Natural killer cell treated with Interleukin-12 subunit alpha and Interleukin-12 subunit beta and Interleukin-15 and Interleukin-18, amount 100 ng/mL, for 72 hours (primary cell): Measurements from ENCODE around the gene TCF7L1. TPM values are rescaled to one million over a fixed set of nuclear protein-coding genes. Genes with fewer than 3 reads are reported as not detected.
A peak's percentile ranks its signal among the peaks of the same experiment; 100 is the strongest.

Experiments used
- ATAC-seq, 2 donors: fragments of 150-1000 bp; cut with Tn5 transposase in 1 of 2; sonication (Bioruptor Pico), chemical (Tn5 transposase) in 1 of 2; 2 replicates each; pipeline ENCODE4 v1.10.0; 2021
- DNase-seq: peaks from one replicate; pipeline ENCODE4 v3.0.0; 2022; ENCODE audit warnings: low spot score
- H3K27ac Mint-ChIP-seq, 2 donors: 1 replicate in 1 of 2; 2 replicates in 1 of 2; pipeline ENCODE4 v1.8.0; 2022; ENCODE audit warnings: mixed read lengths in 2 of 2, mild to moderate bottlenecking in 1 of 2, moderate library complexity in 1 of 2
- H3K27me3 Mint-ChIP-seq, 2 donors: 1 replicate in 1 of 2; 2 replicates in 1 of 2; pipeline ENCODE4 v1.8.0; 2022; ENCODE audit warnings: mixed read lengths in 2 of 2
- H3K36me3 Mint-ChIP-seq: one replicate; pipeline ENCODE4 v1.8.0; 2022; ENCODE audit warnings: mixed read lengths
- H3K4me1 Mint-ChIP-seq, 2 donors: 1 replicate in 1 of 2; 2 replicates in 1 of 2; pipeline ENCODE4 v1.8.0; 2022; ENCODE audit warnings: low read depth in 2 of 2, mixed read lengths in 2 of 2, mild to moderate bottlenecking in 1 of 2
- H3K4me3 Mint-ChIP-seq: one replicate; pipeline ENCODE4 v1.8.0; 2022; ENCODE audit warnings: mixed read lengths
- H3K9me3 Mint-ChIP-seq: 2 replicates; pipeline ENCODE4 v1.8.0; 2022; ENCODE audit warnings: mixed read lengths
- total RNA-seq, 2 donors: library from RNA; stranded (reverse); gene quantifications; one replicate each; pipeline ENCODE4 v1.2.3, GENCODE V29; 2022

Gene TCF7L1
- total RNA-seq, 2 donors from 2014 or later = 0.14 TPM; not detected in 1

- Mint-ChIP-seq H3K27me3 (peaks cover 0 to 3% of the 10 kb centered on the region in 2 donors), H3K4me3 (no peak overlapping the region), H3K9me3 (no peaks in the 10 kb centered on the region), H3K27ac (no peak overlapping the region), H3K36me3 (no peaks in the 10 kb centered on the region), H3K4me1 (no peaks in the 10 kb centered on the region)
- DNase-seq (peak; percentile 52), ATAC-seq (peak in 1 of 2 donors; percentile 3)
These were observed 28.1 kb downstream of the TCF7L1 start for GRCh38 chr2:85160966-85161960.

GRCh38 chr2:85162746-85163301, 29.6 kb downstream of the TCF7L1 start:
- H3K27ac Mint-ChIP-seq = no peak overlapping the region
- H3K27me3 Mint-ChIP-seq = peaks cover 0 to 7% of the 10 kb centered on the region in 2 donors
- no peaks in the 10 kb centered on the region for H3K4me1 Mint-ChIP-seq
- ATAC-seq = no peak
- no peaks in the 10 kb centered on the region for H3K9me3 Mint-ChIP-seq
- H3K36me3 Mint-ChIP-seq = no peaks in the 10 kb centered on the region
- DNase-seq = peak; percentile 52
- no peak overlapping the region for H3K4me3 Mint-ChIP-seq

- no peak for ATAC-seq
- DNase-seq = no peak
- H3K27ac Mint-ChIP-seq = no peak overlapping the region
These were observed 30.5 kb downstream of the TCF7L1 start for GRCh38 chr2:85163675-85164074.

GRCh38 chr2:85164145-85164569, 31.0 kb downstream of the TCF7L1 start:
- Mint-ChIP-seq H3K27me3 (peaks cover 5 to 8% of the 10 kb centered on the region in 2 donors), H3K4me1 (peaks cover 3 to 5% of the 10 kb centered on the region in 2 donors), H3K27ac (no peak overlapping the region), H3K36me3 (no peaks in the 10 kb centered on the region), H3K9me3 (no peaks in the 10 kb centered on the region), H3K4me3 (no peak overlapping the region)
- no peak for DNase-seq
- no peak for ATAC-seq

More at GRCh38 chr2:85163675-85164074, 30.5 kb downstream of the TCF7L1 start:
- Mint-ChIP-seq H3K4me1 (no peaks in the 10 kb centered on the region), H3K4me3 (no peak overlapping the region), H3K9me3 (no peaks in the 10 kb centered on the region), H3K36me3 (no peaks in the 10 kb centered on the region), H3K27me3 (peaks cover 0 to 8% of the 10 kb centered on the region in 2 donors)

GRCh38 chr2:85165088-85165690, 32.0 kb downstream of the TCF7L1 start:
- H3K27ac Mint-ChIP-seq = no peak overlapping the region
- no peaks in the 10 kb centered on the region for H3K36me3 Mint-ChIP-seq
- H3K9me3 Mint-ChIP-seq = no peaks in the 10 kb centered on the region
- peaks cover 3 to 6% of the 10 kb centered on the region in 2 donors for H3K4me1 Mint-ChIP-seq
- ATAC-seq = no peak
- no peak for DNase-seq
- H3K4me3 Mint-ChIP-seq = no peak overlapping the region
- peaks cover 8% of the 10 kb centered on the region in 2 donors for H3K27me3 Mint-ChIP-seq

GRCh38 chr2:85166021-85166420, 32.8 kb downstream of the TCF7L1 start:
- H3K36me3 Mint-ChIP-seq = no peaks in the 10 kb centered on the region
- no peak overlapping the region for H3K4me3 Mint-ChIP-seq
- ATAC-seq = peak in 1 of 2 donors; percentile 29
- peaks cover 3 to 6% of the 10 kb centered on the region in 2 donors for H3K4me1 Mint-ChIP-seq
- H3K27ac Mint-ChIP-seq = no peak overlapping the region
- DNase-seq = no peak
- peaks cover 8 to 10% of the 10 kb centered on the region in 2 donors for H3K27me3 Mint-ChIP-seq
- H3K9me3 Mint-ChIP-seq = no peaks in the 10 kb centered on the region

- Mint-ChIP-seq H3K27ac (no peak overlapping the region), H3K4me3 (no peak overlapping the region), H3K4me1 (peaks cover 3 to 6% of the 10 kb centered on the region in 2 donors), H3K27me3 (peaks cover 8 to 14% of the 10 kb centered on the region in 2 donors), H3K9me3 (no peaks in the 10 kb centered on the region), H3K36me3 (no peaks in the 10 kb centered on the region)
- DNase-seq (no peak), ATAC-seq (no peak)
These were observed 34.3 kb downstream of the TCF7L1 start for GRCh38 chr2:85167479-85167878.

- no peak overlapping the region for H3K4me3 Mint-ChIP-seq
- no peak for DNase-seq
- peak in 1 of 2 donors; percentile 61 for ATAC-seq
- peaks cover 3 to 6% of the 10 kb centered on the region in 2 donors for H3K4me1 Mint-ChIP-seq
- H3K36me3 Mint-ChIP-seq = no peaks in the 10 kb centered on the region
- no peaks in the 10 kb centered on the region for H3K9me3 Mint-ChIP-seq
- H3K27ac Mint-ChIP-seq = no peak overlapping the region
- peaks cover 8 to 17% of the 10 kb centered on the region in 2 donors for H3K27me3 Mint-ChIP-seq
These were observed 35.8 kb downstream of the TCF7L1 start for GRCh38 chr2:85168942-85169341.

GRCh38 chr2:85169581-85169980, 36.4 kb downstream of the TCF7L1 start:
- H3K27me3 Mint-ChIP-seq = peaks cover 8 to 17% of the 10 kb centered on the region in 2 donors
- ATAC-seq (no peak), DNase-seq (no peak)
- no peak overlapping the region for H3K4me3 Mint-ChIP-seq
- no peaks in the 10 kb centered on the region for H3K36me3 Mint-ChIP-seq
- no peaks in the 10 kb centered on the region for H3K9me3 Mint-ChIP-seq
- no peak overlapping the region for H3K27ac Mint-ChIP-seq
- peaks cover 3 to 6% of the 10 kb centered on the region in 2 donors for H3K4me1 Mint-ChIP-seq

GRCh38 chr2:85170938-85171475, 37.8 kb downstream of the TCF7L1 start:
- no peak for ATAC-seq

GRCh38 chr2:85171916-85172315, 38.7 kb downstream of the TCF7L1 start:
- no peak for ATAC-seq
- no peak overlapping the region for H3K4me3 Mint-ChIP-seq
- DNase-seq = no peak
- no peaks in the 10 kb centered on the region for H3K36me3 Mint-ChIP-seq
- no peak overlapping the region for H3K27ac Mint-ChIP-seq
- H3K9me3 Mint-ChIP-seq = no peaks in the 10 kb centered on the region
- peaks cover 3 to 6% of the 10 kb centered on the region in 2 donors for H3K4me1 Mint-ChIP-seq
- H3K27me3 Mint-ChIP-seq = peaks cover 8 to 14% of the 10 kb centered on the region in 2 donors

More at GRCh38 chr2:85170938-85171475, 37.8 kb downstream of the TCF7L1 start:
- H3K4me3 Mint-ChIP-seq = no peak overlapping the region
- DNase-seq = no peak
- H3K27ac Mint-ChIP-seq = no peak overlapping the region
- H3K27me3 Mint-ChIP-seq = peaks cover 8 to 17% of the 10 kb centered on the region in 2 donors
- H3K4me1 Mint-ChIP-seq = peaks cover 3 to 6% of the 10 kb centered on the region in 2 donors
- no peaks in the 10 kb centered on the region for H3K9me3 Mint-ChIP-seq
- no peaks in the 10 kb centered on the region for H3K36me3 Mint-ChIP-seq

- H3K4me3 Mint-ChIP-seq = no peak overlapping the region
- peaks cover 6 to 9% of the 10 kb centered on the region in 2 donors for H3K27me3 Mint-ChIP-seq
These were observed 40.7 kb downstream of the TCF7L1 start for GRCh38 chr2:85173909-85174308.

GRCh38 chr2:85174943-85175342, 41.8 kb downstream of the TCF7L1 start:
- Mint-ChIP-seq H3K27ac (no peak overlapping the region), H3K9me3 (no peaks in the 10 kb centered on the region), H3K27me3 (peaks cover 0 to 9% of the 10 kb centered on the region in 2 donors), H3K4me1 (peaks cover 10 to 12% of the 10 kb centered on the region in 2 donors), H3K36me3 (no peaks in the 10 kb centered on the region), H3K4me3 (no peak overlapping the region)
- no peak for ATAC-seq
- DNase-seq = no peak

More at GRCh38 chr2:85173909-85174308, 40.7 kb downstream of the TCF7L1 start:
- Mint-ChIP-seq H3K36me3 (no peaks in the 10 kb centered on the region), H3K4me1 (peaks cover 14 to 15% of the 10 kb centered on the region in 2 donors), H3K27ac (no peak overlapping the region), H3K9me3 (no peaks in the 10 kb centered on the region)
- ATAC-seq (no peak), DNase-seq (no peak)
